CD4-positive, alpha-beta T cell treated with Interleukin-17A for 1 hour (primary cell): ENCODE data around the gene CAVIN3.
"Not testable (repeated sequence)": the region's sequence is repeated elsewhere in the genome, so short reads cannot be mapped to it uniquely, and the experiment has no call there.

Experiments used
- DNase-seq: peaks from one replicate; pipeline ENCODE4 v3.0.0-alpha.2; 2020

CAVIN3 gene

DNA sequence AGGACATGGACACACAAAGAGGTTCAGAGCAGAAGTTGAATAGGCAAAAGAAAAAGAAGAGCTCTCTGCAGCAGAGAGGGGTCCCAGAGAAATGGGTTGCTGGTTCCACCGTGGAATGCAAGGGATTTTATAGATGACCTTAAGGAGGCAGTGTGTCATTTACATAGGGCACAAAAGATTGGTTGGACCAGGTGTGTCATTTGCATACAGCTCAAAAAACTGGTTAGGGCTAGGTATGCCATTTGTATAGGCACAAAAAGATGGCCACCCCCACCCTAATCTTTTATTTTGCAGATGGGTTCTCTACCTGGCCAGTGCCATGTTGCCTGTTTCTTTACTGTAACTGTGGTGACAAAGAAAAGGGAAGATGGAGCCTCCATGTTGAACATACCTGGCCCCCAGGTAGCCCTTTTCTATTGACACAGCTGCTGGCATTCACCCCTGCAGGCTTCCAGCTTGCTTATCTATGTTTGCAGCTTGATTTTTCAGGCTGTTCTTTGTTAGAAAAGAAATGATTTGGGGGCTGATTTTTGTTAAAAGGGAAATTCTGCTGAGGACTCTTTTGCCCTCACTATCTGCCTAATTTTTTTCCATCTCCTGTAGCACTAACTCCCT, 3.1 kb upstream of the CAVIN3 start:
- DNase-seq: no peak

DNA sequence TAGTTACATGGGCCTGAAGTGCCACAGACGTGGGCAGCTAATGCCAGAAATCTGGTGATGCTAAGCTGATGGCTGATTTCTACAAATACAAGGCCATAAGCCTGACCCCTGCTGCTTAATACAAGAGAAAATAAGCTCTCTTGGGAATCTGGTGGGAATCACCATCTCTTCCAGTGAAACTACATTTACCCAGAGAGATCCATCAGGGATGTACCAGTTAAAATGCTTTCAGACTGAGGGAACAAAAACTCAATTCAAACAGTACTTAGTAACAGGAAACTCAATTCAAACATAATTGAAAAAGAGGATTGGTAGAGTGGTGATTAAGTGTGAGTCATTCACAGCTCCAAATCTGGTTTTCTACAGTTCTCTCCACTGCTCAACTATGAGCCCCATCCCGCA, 1.7 kb upstream of the CAVIN3 start:
- DNase-seq: no peak

DNA sequence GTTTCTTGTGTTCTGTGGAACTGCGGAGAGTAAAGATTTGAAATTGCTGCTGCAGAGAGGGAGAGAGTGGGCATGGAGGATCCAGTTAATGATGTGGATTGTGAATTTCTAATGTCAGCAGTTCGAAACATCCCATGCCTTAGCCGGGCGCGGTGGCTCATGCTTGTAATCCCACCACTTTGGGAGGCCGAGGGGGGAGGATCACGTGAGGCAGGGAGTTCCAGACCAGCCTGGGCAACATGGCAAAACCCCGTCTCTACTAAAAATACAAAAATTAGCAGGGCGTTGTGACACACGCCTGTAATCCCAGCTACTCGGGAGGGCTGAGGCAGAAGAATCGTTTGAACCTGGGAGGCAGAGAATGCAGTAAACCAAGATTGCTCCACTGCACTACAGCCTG, 1.1 kb upstream of the CAVIN3 start:
- DNase-seq: no peak

DNA sequence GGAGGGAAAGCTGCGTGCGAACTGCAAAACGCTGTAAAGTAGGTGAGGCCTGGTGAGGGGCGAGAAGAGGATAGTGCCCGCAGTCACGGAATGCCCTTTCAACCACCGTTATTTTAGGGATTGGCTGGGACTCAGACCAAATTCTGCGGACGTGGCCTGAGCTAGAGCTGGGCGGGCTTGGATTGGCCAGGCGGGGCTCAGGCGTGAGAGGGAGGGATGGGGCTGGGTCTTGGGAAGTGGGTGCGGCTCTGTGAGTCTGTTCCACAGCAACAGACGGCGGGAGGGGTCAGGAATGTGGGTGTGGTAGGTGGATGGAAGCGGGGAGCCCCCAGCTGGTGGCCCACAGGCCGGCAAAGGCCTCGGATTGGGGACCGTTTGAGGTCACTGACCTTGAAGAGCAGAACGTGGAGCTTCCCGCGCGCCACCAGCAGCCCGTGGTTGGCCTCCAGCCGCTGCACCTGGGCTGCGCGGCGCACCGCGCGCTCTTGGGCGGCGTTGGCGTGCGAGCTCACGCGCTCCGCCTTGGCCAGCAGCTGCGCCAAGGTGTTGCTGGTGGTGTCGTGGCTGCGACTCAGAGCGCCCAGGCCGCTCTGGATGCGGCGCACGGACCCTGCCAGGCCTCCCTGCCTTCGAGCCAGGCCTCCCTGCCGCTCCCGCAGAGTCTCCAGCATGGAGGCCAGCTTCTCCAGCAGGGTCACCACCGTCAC, 444 bp downstream of the CAVIN3 start:
- no peak for DNase-seq

DNA sequence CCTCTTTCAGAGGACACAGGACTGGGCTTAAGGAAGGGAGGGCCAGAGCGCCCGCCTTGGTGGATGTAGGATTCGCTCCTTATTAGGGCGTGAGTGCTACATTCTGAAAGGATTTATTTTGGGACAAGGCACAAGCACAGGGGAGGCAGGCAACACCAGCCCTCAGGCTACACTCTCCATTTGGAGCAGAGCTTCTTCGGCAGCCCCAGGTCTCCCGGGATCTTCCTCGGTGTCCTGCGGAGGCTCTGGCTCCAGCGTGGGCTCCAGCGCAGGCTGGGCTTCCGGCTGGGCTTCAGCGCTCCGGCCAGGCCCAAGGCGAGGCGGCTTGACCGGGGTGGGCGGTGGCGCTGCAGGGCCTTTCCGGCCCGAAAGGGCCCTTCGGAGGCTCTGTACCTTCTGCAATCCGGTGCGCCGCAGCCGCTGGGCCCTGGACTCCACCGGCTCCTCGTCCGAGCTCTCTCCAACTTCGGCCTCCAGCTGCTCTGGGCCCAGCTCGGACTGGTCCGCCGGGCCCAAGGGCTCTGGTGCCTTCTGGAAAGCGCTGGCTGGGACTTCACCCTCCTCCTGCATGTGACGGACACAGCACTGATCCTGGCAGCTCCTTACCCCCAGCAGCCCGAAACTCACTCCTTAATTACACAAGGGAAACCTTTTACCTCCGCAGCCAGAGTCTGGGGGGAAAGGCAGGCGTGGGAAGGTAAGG, 1.1 kb downstream of the CAVIN3 start:
- DNase-seq: no peak

DNA sequence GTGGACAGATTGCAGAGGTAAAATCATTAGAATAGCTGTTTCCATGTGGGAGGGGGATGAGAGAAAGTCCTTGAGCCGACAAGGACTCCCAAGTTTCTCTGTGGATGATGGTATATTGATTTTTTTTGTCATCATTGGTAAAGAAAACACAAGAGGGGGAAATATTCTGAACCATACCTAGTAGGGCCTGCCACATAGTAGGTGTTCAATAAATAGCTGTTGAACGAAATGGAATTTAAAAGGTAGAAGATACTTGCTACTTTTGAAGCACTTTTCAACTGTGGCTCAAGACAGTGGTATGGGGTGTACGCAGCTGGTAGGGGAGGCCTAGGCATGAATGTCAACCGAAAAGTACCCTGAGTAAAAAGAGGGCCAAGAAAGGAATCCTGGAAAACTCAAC, 2.1 kb downstream of the CAVIN3 start:
- DNase-seq: no peak

DNA sequence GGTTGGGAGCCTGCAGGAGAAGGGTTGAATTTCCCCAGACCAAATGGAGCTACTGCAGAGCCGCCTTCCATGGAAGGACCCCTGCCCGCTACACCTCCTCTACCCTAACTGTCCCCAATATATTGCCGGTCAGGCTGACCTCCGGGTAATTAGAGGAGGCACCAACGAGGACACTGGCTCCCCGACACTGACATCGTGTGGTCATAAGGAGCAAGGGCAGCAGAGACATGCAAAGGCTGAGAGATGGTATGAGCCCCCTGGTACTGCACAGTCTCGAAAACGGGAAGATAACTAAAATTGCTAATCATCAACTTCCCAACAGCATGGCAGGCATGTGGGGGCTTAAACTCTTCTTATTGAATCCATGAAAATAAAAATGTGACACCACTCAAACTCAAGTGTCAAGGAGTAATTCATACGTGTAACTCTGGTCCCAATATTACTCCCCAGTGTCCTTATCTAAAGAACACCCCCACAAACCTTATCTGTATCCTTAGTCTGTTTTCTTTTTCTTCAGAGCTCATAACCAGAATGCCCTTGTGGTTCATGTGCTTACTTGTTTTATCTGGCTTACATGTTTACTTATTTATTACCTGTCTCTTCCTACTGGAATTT, 4.4 kb downstream of the CAVIN3 start:
- peak; percentile 32 for DNase-seq

DNA sequence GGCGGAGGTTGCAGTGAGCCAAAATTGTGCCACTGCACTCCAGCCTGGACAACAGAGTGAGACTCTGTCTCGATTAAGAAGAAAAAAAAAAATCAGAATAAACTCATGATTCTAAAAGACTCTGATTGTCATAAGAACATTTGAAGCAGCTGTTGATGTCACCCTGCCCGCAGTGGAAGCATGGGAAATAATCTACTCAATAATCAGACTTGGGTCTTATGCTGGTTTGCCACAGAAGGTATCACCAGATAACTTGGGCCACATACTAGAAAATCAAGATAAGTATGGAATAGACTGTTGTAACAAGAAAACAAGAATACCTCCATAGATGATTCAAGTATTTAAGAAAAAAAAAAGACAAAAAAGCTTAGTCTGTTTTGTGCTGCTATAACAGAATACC, 8.2 kb downstream of the CAVIN3 start:
- no peak for DNase-seq

DNA sequence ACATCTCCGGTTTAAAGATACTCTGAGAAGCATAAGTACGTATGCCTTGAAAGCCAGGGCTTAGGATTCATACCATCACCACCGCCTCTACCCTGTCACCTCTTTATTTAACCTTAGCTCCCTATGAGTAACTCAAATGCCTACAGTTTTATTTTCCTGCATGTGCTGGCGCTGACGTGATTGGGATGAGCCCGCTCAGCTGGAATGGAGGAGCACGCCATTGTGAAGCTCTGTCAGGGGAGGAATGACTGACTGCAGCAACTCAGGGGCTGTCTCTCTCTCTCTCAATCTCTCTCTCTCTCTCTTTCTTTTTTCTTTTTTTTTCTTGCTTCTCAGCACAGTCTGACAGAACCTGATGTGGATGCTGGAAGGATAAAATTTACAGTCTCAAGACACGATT, 12.4 kb downstream of the CAVIN3 start:
- DNase-seq: no peak

DNA sequence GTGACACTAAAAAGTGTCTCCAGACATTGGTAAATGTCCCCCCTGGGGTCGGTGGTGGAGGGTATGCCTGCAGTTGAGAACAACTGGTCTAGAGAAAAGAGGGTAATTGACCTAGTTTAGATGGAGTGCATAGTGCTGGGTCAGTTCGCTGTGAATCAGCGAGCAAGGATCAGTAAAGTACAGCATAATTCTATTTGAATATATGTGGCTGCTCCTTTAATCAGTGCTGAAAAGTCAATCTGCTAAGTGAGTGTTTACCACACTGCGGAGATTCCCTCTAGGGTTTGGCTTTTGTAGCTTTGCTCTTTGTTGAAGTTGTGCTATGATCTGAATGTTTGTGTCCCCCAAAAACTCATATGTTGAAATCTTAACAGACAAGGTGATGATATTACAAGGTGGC, 15.0 kb downstream of the CAVIN3 start:
- DNase-seq: no peak

DNA sequence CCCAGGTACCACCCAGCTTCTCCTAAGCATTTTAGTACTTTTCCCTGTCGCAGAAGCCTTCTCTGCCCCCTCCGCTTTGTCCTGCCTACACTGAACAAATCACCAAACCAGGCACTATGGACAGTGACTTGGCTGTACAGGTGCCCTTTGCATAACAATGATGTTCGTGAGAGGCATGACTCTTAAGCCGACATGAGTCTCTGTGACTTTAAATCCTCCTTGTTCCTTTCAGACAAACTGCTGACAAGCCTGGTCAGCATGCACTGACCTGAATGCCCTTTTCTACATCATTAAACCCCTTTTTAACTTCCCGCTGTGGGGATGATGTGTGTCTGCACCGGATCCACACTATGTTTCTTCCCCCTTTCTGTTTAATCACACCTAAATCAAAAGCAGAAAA, 16.6 kb downstream of the CAVIN3 start:
- DNase-seq: no peak

DNA sequence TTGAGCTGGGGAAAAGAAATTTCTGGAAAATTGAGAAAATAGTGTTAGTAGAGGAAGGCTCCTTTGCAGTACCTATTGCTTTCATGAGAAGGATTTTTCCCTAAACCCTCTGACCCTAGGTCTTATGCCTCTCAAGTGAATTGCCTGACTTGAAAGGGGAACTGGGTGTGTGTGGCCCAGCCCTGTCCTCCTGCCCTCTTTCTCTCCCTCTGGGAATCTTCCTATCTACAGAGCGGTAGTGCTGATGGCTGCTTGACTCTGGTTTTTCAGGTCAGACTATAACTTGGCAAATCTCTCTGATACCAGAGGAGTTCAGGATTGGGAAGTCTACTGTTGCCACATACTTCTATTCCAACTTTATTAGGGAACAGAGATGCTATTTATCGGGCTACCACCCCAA, 19.2 kb downstream of the CAVIN3 start:
- no peak for DNase-seq

DNA sequence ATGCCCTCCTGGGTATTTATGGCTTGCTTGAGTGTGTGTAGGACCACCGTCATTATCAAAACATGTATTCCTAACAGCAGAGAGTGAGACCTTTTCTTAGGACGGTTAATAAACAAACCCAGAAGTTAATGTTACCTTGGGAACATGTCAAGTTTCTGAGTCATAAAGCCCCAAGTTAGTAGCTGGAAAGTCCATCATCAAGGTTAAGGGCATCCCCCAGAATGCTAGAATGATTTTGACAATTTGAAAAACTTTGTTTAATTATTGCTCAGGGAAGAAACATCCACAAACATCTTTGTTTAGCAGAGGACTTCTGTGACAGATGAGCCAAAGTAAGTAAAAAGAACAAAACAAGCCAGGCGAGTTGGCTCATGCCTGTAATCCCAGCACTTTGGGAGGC, 20.0 kb downstream of the CAVIN3 start:
- no peak for DNase-seq

DNA sequence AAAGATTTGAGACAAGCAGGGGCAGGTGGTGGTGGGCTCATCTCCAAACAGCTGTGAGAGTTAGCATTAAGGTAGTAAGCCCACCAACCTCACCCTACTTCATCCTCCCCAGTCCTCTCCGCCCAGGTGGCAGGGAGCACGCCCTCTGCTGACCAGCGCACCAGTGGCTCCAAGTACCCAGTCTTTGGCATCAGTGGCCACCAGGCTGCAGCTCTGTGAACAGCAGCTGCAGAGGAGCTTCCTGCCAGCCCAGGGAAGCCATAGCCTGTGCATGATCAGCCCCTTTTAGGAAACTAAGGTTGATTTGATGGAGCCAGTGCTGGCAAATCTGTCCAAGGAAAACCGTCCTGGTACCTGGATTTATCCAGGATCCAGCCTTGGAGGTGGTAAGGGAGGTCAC, 21.7 kb downstream of the CAVIN3 start:
- no peak for DNase-seq

DNA sequence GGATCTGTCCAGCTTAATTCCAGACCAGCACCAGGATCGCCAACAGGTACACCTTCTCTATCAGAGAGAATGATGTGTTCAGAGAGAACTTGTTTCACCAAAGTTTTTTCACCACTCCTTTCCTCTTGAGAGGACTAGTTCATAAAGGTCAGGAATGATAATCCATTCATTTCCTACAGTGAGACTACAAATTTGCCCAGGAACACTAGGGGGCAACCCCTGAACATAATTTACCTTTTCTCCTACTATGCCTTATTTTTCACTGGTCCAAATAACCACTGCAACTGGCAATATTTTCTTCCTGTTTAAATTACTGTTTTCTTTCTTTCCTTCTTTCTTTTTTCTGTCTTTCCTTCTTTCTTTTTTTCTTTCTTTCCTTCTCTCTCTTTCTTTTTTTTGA, 22.5 kb downstream of the CAVIN3 start:
- DNase-seq: no peak

DNA sequence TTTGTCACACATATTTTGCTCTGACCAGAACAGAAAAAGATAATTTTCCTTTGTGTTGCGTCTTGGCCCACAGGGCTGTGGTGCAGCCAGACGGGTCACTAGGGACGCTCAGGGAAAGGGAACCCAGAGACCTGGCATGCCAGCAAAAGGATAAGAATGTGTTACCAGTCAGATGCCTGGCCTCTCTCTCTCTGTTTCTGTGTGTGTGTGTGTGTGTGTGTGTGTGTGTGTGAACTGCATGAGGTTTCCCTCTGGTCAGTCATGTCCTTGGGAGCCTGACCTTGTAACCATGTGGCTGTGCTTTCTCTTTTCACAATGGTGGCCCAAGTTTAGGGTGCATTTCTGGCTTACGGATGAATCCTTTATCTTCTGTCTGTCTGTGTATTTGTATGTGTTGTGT, 35.3 kb downstream of the CAVIN3 start:
- DNase-seq: no peak

DNA sequence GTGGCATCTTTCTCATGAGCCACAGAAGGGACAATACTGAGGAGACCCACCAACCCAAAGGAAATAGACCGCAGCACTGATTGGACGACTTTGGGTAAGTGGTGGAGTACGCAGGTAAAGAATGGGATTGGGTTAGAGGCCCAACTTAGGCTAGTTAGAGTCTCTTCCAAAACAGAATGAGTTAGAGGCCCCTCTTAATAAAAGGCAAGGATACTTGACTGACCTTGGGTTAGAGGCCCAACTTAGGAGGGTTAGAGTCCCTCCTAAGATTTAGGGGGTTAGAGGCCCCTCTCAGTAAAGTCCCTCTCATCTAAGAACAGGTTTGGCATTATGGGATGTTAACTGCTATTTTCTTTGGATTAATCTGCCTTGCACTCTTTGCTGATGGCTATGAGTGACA, 36.1 kb downstream of the CAVIN3 start:
- no peak for DNase-seq

DNA sequence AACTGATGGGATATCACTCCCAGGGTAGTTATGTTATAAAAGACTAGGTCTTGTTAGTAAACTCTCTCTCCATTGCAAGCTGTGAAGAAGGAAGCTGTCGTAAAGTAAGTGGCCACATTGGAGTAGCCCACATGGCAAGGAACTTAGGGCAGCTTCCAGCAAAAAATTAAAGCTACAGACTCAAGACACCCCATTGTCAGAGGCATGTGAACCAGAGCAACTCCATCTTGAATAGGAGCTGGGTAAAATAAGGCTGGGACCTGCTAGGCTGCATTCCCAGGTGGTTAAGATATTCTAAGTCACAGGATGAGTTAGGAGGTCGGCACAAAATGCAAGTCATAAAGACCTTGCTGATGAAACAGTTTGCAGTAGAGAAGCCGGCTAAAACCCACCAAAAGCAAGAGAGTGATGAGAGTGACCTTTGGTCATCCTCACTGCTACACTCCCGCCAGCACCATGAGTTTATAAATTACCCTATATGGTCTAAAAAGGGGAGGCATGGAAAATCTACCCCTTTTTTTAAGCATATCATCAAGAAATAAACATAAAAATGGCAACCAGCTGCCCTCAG, 36.8 kb downstream of the CAVIN3 start:
- DNase-seq: no peak

DNA sequence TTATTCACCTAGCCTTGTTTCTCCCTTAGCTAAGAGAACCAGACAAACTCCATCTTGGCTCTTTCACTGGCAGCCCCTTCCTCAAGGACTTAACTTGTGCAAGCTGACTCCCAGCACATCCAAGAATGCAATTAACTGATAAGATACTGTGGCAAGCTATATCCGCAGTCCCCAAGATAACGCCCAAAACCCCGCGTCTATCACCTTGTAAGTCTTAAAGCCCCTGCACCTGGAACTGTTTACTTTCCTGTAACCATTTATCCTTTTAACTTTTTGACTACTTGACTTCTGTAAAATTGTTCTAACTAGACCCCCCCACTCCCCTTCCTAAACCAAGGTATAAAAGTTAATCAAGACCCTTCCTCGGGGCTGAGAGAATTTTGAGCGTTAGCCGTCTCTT, 39.5 kb downstream of the CAVIN3 start:
- not testable (repeated sequence) for DNase-seq

DNA sequence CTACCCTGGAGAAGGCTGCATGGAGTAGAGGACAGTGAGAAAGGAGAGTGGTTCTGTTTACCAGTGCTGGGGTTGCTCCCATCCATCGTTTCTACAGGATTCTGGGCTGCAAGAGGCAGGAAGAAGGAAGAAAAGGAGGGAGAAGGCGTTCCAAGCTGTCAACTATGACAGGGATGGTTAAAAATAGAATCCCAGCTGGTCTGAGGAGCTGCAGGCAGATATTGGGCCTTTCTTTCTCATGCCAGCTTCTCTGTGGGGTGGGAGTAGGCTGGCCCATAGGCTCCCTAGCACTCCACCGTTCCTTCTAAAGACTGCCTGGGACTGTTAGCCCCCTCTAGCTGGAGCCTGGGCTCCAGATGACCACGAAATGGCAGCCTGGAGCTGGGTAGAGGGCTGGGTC, 47.1 kb downstream of the CAVIN3 start:
- no peak for DNase-seq

DNA sequence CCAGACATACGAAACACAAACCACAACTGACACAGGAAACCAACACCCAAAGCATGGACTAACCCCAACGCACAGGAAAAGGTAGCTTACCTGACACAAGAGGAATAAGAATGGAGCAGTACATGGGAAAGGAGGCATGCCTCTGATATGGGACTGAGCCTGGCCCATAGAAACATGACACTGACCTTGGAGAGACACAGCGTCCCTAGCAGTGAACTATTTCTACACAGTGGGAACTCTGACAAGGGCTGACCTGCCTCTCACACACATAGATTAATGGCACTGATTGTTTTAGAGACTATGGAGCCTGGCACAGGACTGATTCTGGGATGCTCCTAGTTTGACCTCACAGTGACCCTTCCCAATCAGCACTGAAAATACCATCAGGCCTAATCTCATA, 48.7 kb downstream of the CAVIN3 start:
- no peak for DNase-seq

DNA sequence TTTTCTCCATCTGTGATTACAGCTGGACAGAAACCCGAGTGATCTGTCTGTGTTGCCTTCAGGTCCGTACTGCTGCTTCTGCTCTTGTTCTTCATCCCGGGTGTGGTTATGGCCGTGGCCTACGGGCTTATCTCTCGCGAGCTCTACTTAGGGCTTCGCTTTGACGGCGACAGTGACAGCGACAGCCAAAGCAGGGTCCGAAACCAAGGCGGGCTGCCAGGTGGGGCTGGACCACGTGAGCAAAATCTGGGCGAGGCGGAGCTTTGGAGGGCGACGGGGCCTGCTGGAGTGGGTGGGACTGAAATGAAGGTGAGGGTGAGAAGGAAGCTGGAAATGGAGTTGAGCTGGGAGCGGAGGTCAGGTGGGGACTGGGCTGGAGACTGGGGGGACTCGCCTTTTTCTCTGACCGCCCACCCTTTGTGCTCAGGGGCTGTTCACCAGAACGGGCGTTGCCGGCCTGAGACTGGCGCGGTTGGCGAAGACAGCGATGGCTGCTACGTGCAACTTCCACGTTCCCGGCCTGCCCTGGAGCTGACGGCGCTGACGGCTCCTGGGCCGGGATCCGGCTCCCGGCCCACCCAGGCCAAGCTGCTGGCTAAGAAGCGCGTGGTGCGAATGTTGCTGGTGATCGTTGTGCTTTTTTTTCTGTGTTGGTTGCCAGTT, 49.6 kb downstream of the CAVIN3 start:
- DNase-seq: no peak

DNA sequence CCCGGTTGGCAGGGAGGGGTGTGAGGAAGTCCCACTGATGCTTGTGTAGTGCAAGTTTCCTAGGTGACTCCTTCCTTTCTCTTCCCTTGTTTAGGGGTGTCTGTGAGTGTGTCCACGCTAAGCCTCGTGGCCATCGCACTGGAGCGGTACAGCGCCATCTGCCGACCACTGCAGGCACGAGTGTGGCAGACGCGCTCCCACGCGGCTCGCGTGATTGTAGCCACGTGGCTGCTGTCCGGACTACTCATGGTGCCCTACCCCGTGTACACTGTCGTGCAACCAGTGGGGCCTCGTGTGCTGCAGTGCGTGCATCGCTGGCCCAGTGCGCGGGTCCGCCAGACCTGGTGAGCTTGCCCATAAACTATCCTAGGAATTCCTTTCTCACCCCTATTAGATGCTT, 50.3 kb downstream of the CAVIN3 start:
- no peak for DNase-seq
